ENCODE results near the gene GALNS. TPM values are rescaled to one million over a fixed set of nuclear protein-coding genes. Genes with fewer than 3 reads are reported as not detected.
"Not testable (repeated sequence)": the region's sequence is repeated elsewhere in the genome, so short reads cannot be mapped to it uniquely, and the experiment has no call there.

Gene GALNS
- total RNA-seq, 3 donors from 2014 or later, result 20.6 to 24.1 (median 21.1) TPM

DNA sequence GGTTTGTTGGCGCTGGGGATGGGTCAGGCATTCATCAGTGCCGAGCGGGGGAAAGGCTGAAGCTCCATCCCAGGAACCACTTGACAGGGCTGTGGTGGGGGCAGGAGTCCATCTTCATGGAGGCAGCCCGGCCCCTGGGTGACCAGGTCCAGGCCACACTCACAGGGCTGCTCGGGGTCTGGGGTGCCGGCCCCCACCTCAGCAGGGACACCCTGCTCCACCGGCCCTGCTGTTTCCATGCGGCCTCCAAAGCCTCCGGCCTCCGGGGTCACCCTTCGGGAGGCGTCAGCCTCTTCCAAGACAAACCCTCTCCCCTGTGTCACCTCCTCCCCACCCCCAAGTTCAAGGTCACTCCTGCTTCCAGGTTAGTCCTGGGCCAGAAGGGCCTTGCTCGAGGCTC is 22.1 kb downstream of the GALNS start:
- DNase-seq (no peak), ATAC-seq (no peak)
- Mint-ChIP-seq H3K27me3 (ENCODE audit: low read depth) (no peaks in the 10 kb centered on the region), H3K4me3 (no peak overlapping the region), H3K9me3 (no peaks in the 10 kb centered on the region), H3K36me3 (ENCODE audit: insufficient read depth) (peaks cover 3% of the 10 kb centered on the region), H3K4me1 (ENCODE audit: low read depth) (no peaks in the 10 kb centered on the region)

DNA sequence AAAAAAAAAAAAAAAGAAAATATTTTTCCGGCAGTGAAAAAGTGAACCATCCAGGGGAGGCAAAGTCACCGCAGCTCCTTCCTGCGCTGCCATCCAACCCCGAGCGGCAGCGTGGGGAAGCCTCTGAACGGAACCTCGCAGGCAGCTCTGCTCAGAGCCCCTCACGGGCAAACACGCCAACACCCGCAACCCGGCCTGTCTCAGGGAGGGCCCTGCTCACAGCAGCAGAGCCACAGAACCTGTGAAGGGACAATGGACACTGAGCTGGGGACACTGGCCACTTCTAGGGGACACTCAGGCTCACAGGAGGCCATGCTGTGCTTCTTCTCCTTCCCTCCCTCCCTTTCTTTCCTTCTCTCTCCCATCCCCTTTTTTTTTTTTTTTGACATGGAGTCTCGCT is 23.7 kb downstream of the GALNS start:
- no peaks in the 10 kb centered on the region for H3K27me3 Mint-ChIP-seq (ENCODE audit: low read depth)
- ATAC-seq (no peak), DNase-seq (no peak)
- no peaks in the 10 kb centered on the region for H3K9me3 Mint-ChIP-seq
- peaks cover 3% of the 10 kb centered on the region for H3K36me3 Mint-ChIP-seq (ENCODE audit: insufficient read depth)
- H3K4me3 Mint-ChIP-seq, result no peak overlapping the region
- H3K4me1 Mint-ChIP-seq (ENCODE audit: low read depth), result no peaks in the 10 kb centered on the region

DNA sequence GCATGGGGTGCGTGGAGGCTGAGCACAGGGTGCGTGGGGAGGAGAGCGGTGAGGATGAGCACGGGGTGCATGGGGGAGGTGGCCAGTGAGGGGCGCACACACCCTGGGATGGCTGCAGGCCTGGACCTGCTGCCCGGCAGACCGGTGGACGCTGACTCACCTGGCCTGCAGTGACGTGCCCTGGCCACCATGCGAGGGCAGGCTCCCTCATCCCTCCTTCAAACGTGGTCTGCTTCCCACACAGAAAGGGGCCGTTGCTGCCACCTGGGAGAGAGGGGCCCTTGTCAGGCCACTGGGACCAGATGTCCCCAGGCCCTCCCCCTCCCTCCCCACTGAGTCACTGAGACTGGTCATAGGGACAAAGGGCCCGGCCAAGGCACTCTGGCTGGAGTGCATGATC is 24.9 kb downstream of the GALNS start:
- ATAC-seq, result no peak
- DNase-seq, result no peak
- Mint-ChIP-seq H3K4me3 (no peak overlapping the region), H3K27me3 (ENCODE audit: low read depth) (no peaks in the 10 kb centered on the region), H3K9me3 (no peaks in the 10 kb centered on the region), H3K36me3 (ENCODE audit: insufficient read depth) (peaks cover 3% of the 10 kb centered on the region), H3K4me1 (ENCODE audit: low read depth) (no peaks in the 10 kb centered on the region)

DNA sequence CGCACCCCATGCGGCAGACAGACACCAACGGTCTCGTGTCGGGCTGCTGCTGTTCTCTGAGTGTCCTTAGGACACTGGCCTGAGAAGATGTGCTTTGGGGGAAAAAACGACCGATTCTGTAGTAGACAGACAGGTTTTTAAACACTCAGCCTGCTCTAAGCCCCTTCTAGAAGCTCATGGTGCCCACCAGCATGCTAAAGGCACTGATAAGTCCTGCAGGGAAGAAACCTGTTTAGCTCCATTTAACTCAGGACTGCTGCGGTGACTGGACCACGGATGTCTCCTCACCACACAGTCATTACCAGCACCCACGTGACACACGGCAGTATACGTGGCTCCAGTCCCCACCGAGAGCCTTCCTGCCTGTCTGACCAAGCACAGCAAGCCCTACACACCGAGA is 26.0 kb downstream of the GALNS start:
- ATAC-seq (no peak), DNase-seq (no peak)
- Mint-ChIP-seq H3K4me1 (ENCODE audit: low read depth) (no peaks in the 10 kb centered on the region), H3K27me3 (ENCODE audit: low read depth) (no peaks in the 10 kb centered on the region), H3K4me3 (no peak overlapping the region), H3K9me3 (no peaks in the 10 kb centered on the region), H3K36me3 (ENCODE audit: insufficient read depth) (peaks cover 3% of the 10 kb centered on the region)

DNA sequence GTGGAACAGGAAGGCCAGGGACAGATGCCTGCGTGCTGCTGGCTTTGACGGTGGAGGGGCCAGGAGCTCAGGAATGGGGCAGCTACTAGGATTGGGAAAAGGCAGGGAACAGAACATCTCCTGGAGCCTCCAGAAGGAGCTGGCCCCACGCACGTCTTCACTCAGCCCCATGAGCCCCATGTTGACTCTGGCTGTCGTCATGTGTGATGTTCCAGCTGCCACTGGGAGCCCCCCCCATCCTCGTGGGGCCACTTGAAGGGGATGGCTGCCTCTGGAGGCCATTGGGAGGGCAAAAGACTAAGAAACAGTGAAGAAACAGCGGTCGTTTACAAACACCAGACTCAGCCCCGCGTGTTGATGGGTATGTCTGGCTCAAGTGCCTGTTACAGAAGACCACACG is 26.5 kb downstream of the GALNS start:
- DNase-seq (no peak), ATAC-seq (no peak)
- Mint-ChIP-seq H3K36me3 (ENCODE audit: insufficient read depth) (peaks cover 1% of the 10 kb centered on the region), H3K9me3 (no peaks in the 10 kb centered on the region), H3K4me3 (no peak overlapping the region), H3K27me3 (ENCODE audit: low read depth) (no peaks in the 10 kb centered on the region), H3K4me1 (ENCODE audit: low read depth) (no peaks in the 10 kb centered on the region)

DNA sequence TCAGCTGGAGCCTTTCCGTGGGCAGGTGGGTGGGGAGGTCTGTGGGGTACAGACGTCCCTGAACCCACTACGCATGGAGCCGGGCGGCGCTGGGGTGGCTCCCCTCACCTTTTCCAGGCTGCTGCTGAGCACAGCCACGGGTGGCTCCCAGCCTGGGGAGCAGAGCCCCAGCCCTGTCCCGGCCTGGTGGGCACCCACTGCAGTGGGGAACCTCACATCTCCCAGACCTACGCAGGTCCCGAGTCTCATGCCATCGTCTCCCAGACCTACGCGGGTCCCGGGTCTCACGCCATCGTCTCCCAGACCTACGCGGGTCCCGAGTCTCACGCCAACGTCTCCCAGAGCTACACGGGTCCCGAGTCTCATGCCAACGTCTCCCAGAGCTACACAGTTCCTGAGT is 28.0 kb downstream of the GALNS start:
- ATAC-seq, result no peak
- no peak overlapping the region for H3K4me3 Mint-ChIP-seq
- no peak for DNase-seq
- H3K36me3 Mint-ChIP-seq (ENCODE audit: insufficient read depth), result no peaks in the 10 kb centered on the region
- no peaks in the 10 kb centered on the region for H3K9me3 Mint-ChIP-seq
- H3K4me1 Mint-ChIP-seq (ENCODE audit: low read depth), result no peaks in the 10 kb centered on the region
- no peaks in the 10 kb centered on the region for H3K27me3 Mint-ChIP-seq (ENCODE audit: low read depth)

DNA sequence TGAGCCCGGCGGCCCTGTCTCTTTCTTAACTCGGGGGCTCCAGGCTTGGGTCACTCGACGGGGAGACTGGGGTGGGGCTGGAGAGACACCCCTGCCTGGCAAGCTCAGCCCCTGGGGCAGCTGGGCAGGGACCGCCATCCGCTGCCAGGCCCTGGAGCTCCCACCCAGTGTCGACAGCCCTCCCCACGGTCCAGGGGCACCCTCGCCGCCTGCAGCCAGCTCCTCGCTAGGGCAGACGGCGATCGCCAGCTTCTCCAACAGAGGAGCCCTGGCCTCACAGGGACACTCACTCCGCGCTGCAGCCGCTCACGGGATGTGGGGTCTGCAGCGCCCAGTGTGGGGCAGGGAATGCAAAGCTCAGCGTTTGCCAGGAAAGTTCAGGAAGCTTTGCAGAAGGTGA is 29.0 kb downstream of the GALNS start:
- Mint-ChIP-seq H3K9me3 (no peaks in the 10 kb centered on the region), H3K36me3 (ENCODE audit: insufficient read depth) (peaks cover 1% of the 10 kb centered on the region), H3K4me1 (ENCODE audit: low read depth) (no peaks in the 10 kb centered on the region), H3K4me3 (no peak overlapping the region), H3K27me3 (ENCODE audit: low read depth) (no peaks in the 10 kb centered on the region)
- no peak for ATAC-seq
- DNase-seq, result no peak

DNA sequence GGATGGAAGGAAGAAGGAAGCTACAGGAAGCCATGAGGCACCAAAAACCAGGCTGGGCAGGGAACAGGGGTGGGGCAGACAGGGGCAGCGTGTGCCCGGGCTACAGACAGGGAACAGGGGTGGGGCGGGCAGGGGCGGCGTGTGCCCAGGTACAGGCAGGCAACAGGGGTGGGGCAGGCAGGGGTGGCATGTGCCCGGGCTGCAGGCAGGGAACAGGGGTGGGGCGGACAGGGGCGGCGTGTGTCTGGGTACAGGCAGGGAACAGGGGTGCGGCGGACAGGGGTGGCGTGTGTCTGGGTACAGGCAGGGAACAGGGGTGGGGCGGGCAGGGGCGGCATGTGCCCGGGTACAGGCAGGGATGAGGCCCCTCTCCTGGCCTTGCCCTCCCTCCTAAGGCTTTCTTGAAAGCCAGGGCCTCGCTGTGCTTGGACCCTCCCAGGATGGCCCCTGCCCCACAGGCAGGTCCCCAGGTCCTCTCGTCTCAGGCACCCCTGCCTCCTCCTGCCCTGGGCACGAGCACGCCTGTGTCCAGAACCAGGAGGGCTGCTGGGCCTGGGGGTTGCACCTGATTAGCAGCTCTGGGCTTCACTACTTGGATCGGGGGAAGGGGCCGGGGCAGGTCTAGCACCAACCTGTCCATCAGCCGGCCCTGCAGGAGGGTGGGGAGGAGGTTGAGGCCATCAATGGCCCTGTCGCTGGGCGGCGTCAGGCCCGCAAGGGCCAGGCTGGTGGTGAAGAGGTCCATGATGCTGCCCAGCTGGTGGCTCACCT is 30.5 kb downstream of the GALNS start:
- no peak for ATAC-seq

DNA sequence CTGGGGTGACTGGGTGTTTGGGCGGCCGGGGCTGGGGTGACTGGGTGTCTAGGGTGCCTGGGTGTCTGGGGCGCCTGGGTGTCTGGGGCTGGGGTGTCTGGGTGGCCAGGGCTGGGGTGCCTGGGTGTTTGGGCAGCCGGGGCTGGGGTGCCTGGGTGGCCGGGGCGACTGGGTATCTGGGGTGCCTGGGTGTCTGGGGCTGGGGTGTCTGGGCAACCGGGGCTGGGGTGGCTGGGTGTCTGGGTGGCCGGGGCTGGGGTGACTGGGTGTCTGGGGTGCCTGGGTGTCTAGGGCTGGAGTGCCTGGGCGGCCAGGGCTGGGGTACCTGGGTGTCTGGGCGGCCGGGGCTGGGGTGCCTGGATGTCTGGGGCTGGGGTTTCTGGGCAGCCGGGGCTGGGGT is 31.6 kb downstream of the GALNS start:
- ATAC-seq, result no peak
- Mint-ChIP-seq H3K36me3 (ENCODE audit: insufficient read depth) (peaks cover 3% of the 10 kb centered on the region), H3K9me3 (no peaks in the 10 kb centered on the region), H3K27me3 (ENCODE audit: low read depth) (no peaks in the 10 kb centered on the region), H3K4me1 (ENCODE audit: low read depth) (no peaks in the 10 kb centered on the region), H3K4me3 (no peak overlapping the region)
- no peak for DNase-seq

More for the DNA sequence above, 30.5 kb downstream of the GALNS start:
- H3K27me3 Mint-ChIP-seq (ENCODE audit: low read depth), result no peaks in the 10 kb centered on the region
- H3K4me3 Mint-ChIP-seq, result no peak overlapping the region
- no peak for DNase-seq
- H3K9me3 Mint-ChIP-seq, result no peaks in the 10 kb centered on the region
- no peaks in the 10 kb centered on the region for H3K4me1 Mint-ChIP-seq (ENCODE audit: low read depth)
- H3K36me3 Mint-ChIP-seq (ENCODE audit: insufficient read depth), result peaks cover 3% of the 10 kb centered on the region

DNA sequence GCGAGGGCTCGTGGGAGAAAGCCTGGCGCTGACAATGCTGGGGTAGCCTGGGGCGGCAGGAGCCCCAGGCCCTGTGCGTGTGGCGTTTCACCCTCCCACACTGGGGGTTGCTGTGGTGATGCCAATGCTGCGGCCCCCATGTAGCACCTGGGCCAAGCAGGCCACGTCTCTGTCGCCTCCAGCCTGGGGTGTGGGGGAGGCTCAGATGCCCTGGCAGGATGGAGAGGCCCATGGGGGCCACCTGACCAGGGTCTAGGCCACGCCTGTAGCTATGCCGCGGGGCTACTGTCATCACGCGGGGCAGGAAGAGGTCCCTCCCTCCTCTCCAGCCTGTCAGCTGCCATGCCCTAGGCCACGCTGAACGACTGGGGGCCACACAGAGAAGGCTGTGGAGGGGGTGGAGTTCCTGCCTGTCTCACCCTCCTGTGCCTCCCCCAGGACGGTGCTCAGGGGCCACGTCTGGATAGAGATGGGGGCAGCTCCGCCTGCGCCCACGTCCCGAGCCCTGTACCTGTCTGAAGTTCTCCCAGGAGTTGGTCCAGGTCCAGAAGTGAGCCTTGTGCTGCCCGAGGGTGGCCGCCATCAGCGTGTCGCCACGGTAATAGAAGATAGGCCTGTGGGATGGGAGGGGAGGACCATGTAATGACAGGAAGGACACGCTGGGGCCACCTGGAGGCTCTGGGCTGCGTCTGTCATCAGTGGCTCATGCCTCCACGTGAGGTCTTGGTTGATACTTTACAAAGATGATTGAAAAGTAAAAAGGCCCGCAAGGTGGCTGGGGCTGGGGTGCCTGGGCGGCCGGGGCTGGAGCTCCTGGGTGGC is 32.3 kb downstream of the GALNS start:
- no peak overlapping the region for H3K4me3 Mint-ChIP-seq
- H3K27me3 Mint-ChIP-seq (ENCODE audit: low read depth), result no peaks in the 10 kb centered on the region
- DNase-seq (no peak), ATAC-seq (no peak)
- peaks cover 3% of the 10 kb centered on the region for H3K36me3 Mint-ChIP-seq (ENCODE audit: insufficient read depth)
- no peaks in the 10 kb centered on the region for H3K4me1 Mint-ChIP-seq (ENCODE audit: low read depth)
- H3K9me3 Mint-ChIP-seq, result no peaks in the 10 kb centered on the region

DNA sequence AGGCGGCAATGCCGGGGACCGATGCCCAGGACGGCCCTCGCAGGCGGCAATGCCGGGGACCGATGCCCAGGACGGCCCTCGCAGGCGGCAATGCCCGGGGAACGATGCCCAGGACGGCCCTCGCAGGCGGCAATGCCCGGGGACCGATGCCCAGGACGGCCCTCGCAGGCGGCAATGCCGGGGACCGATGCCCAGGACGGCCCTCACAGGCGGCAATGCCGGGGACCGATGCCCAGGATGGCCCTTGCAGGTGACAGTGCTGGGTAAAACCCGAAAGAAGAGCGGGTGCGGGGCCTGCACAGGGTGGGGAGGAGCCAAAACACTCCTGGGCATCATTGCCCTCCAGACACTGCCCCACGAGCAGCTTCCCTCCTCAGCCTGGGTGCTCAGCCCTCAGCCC is 33.1 kb downstream of the GALNS start:
- not testable (repeated sequence) for H3K9me3 Mint-ChIP-seq; H3K4me1 Mint-ChIP-seq (ENCODE audit: low read depth); H3K4me3 Mint-ChIP-seq; ATAC-seq; H3K27me3 Mint-ChIP-seq (ENCODE audit: low read depth); DNase-seq; H3K36me3 Mint-ChIP-seq (ENCODE audit: insufficient read depth)

DNA sequence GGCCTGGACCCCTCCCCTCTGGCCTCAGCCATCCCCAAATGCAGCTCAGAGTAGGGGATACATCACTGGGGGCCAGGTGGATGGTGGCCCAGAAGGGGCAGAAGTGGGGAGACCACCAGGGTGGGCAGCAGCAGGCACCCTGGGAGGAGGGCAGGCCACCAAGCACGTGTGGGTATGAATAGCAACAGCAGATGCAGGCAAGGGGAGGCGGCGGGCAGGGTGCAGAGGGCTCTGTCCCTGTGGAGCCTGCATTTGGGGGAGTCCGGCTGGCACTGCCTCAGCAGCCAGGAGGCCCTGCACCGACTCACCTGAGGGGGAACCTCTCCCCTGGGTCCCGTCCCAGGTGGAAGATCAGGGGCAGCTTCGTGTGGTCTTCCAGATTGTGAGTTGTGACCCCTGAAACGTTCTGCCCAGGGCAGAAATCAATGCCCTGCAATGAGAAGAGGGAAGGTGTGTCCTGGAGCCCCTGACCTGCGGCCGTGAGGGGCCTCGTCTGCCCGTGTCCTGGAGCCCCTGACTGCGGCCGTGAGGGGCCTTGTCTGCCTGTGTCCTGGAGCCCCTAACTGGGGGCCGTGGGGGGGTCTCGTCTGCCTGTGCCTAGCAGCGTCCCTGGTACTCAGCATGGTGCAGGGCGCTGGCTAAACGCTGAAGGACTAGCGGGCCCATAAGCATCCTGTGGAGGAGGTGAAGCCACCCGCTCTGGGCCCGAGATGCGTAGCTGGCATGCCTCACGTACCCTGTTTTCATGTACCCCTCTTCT is 34.3 kb downstream of the GALNS start:
- peaks cover 3% of the 10 kb centered on the region for H3K36me3 Mint-ChIP-seq (ENCODE audit: insufficient read depth)
- no peak overlapping the region for H3K4me3 Mint-ChIP-seq
- H3K27me3 Mint-ChIP-seq (ENCODE audit: low read depth), result no peaks in the 10 kb centered on the region
- ATAC-seq, result no peak
- DNase-seq, result no peak
- no peaks in the 10 kb centered on the region for H3K4me1 Mint-ChIP-seq (ENCODE audit: low read depth)
- no peaks in the 10 kb centered on the region for H3K9me3 Mint-ChIP-seq

DNA sequence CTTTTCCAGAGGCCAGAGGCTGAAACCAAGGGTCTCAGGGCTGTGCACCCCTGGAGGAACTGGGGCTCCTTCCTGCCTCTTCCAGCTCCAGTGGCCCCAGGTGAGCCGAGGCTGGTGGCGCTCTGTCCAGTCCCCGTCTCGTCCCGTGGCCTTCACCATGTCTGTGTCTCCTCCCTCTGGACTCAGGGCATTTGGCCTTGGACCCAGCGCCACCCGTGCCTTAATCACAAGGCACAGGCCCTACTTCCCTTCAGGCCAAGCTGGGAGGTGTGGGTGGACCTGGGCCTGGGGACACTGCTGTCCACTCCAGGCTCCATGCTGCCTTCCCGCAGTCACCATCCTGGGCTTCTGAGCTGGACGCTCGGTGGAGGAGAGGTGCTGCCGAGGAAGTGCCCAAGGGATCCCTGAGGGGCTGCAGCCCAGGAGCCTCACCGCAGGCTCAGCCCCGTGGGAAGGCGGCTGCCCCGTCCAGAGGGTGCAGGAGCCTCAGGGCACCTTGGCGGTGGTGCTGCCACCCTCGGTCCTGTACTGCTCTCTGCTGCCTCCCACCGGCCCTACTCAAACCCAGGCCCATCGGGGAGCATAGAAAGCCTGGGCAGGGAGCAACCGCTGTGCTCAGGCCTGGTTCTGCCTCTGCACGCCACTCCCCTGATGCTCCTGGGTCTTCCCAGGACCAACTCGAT is 35.4 kb downstream of the GALNS start:
- no peaks in the 10 kb centered on the region for H3K27me3 Mint-ChIP-seq (ENCODE audit: low read depth)

DNA sequence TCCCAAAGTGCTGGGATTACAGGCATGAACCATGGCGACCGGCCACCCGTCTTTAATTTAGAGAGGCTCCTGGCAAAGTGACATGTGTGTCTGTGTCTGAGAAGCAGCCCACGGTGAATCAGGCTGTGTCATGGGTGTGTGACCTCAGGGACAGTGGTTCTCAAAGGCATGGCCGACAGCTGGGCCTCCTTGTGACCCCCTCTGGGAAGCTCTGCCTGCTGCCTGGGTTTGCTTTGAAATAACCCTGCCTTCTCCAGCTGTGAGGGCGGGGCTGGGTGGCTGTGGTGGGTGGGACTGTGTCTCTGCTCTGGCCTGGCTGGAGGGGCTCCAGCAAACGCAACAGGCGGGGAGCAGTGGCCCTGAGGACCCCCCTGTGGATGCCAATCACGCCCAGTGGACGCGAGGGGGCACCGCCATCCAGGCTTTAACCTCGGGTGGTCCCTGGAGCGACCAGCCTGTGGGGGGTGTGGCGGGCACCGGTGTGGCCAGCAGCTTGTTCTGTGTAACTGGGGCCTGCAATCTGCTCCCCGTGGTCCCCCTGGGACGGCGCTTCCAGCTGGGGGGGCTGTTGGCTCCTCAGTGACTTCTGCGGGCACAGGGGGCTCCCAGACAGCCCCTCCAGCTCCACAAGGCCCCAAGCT is 36.2 kb downstream of the GALNS start:
- no peaks in the 10 kb centered on the region for H3K4me1 Mint-ChIP-seq (ENCODE audit: low read depth)
- ATAC-seq (no peak), DNase-seq (no peak)
- H3K9me3 Mint-ChIP-seq, result no peaks in the 10 kb centered on the region
- peaks cover 3% of the 10 kb centered on the region for H3K36me3 Mint-ChIP-seq (ENCODE audit: insufficient read depth)
- no peak overlapping the region for H3K4me3 Mint-ChIP-seq
- H3K27me3 Mint-ChIP-seq (ENCODE audit: low read depth), result no peaks in the 10 kb centered on the region

More for the DNA sequence above, 35.4 kb downstream of the GALNS start:
- Mint-ChIP-seq H3K9me3 (no peaks in the 10 kb centered on the region), H3K4me1 (ENCODE audit: low read depth) (no peaks in the 10 kb centered on the region), H3K36me3 (ENCODE audit: insufficient read depth) (peaks cover 3% of the 10 kb centered on the region), H3K4me3 (no peak overlapping the region)
- ATAC-seq (no peak), DNase-seq (no peak)
